CD14-positive monocyte (primary cell): Measurements from ENCODE around the gene D2HGDH. TPM values are rescaled to one million over a fixed set of nuclear protein-coding genes. Genes with fewer than 3 reads are reported as not detected.

Experiments
- DNase-seq, 3 donors: peaks; one replicate each; pipeline ENCODE4 v3.0.0-alpha.2; 2011 to 2022
- H2AFZ ChIP-seq: 2 replicates; pipeline ENCODE4 v1.6.0; 2012; ENCODE audit warnings: mild to moderate bottlenecking, low read depth, low read length, inconsistent platforms; ENCODE audit not compliant: insufficient read depth, poor library complexity, severe bottlenecking
- H3K27ac ChIP-seq, 2 donors: 1 replicate in 1 of 2; 2 replicates in 1 of 2; pipeline ENCODE4 v1.5.1; 2012 to 2013; ENCODE audit warnings: low read length in 2 of 2, control low read depth in 1 of 2, inconsistent platforms in 1 of 2, low read depth in 1 of 2, mild to moderate bottlenecking in 1 of 2
- H3K27me3 ChIP-seq, 2 donors: one replicate each; pipeline versions ENCODE4 v1.6.0 to v1.6.1; 2011 to 2013; ENCODE audit warnings: low read length in 2 of 2; ENCODE audit not compliant: control insufficient read depth in 2 of 2, insufficient read depth in 2 of 2
- H3K36me3 ChIP-seq, 2 donors: replicated peaks in 1 of 2; 1 replicate in 1 of 2; 2 replicates in 1 of 2; pipeline versions ENCODE4 v1.5.1 to v1.6.1; 2012 to 2013; ENCODE audit warnings: low read length in 2 of 2, control low read depth in 1 of 2, inconsistent platforms in 1 of 2, mild to moderate bottlenecking in 1 of 2; ENCODE audit not compliant: insufficient read depth in 2 of 2, control insufficient read depth in 1 of 2
- H3K4me1 ChIP-seq, 2 donors: 1 replicate in 1 of 2; 2 replicates in 1 of 2; pipeline versions ENCODE4 v1.5.1 to v1.6.1; 2012 to 2013; ENCODE audit warnings: low read length in 2 of 2, control low read depth in 1 of 2, inconsistent platforms in 1 of 2, mild to moderate bottlenecking in 1 of 2, moderate library complexity in 1 of 2; ENCODE audit not compliant: insufficient read depth in 2 of 2, control insufficient read depth in 1 of 2
- H3K4me2 ChIP-seq: replicated peaks from 2 replicates; pipeline ENCODE3; 2012; ENCODE audit warnings: low read length, moderate library complexity, mild to moderate bottlenecking; ENCODE audit not compliant: poor library complexity, severe bottlenecking; ENCODE audit errors: extremely low read depth
- H3K4me3 ChIP-seq, 3 experiments: fragments of 200-600 bp in 1 of 3; sonication (generic) in 1 of 3; replicated peaks in 1 of 3; 1 replicate in 2 of 3; 2 replicates in 1 of 3; pipeline ENCODE4 v1.5.1; 2011 to 2013; ENCODE audit warnings: low read length in 3 of 3, mild to moderate bottlenecking in 3 of 3, control low read depth in 2 of 3, low read depth in 2 of 3, inconsistent platforms in 1 of 3, moderate library complexity in 1 of 3
- H3K79me2 ChIP-seq: 2 replicates; pipeline ENCODE4 v1.6.0; 2012; ENCODE audit warnings: mild to moderate bottlenecking, control low read depth, inconsistent platforms, low read length, moderate library complexity; ENCODE audit not compliant: insufficient read depth
- H3K9ac ChIP-seq: 2 replicates; pipeline ENCODE4 v1.6.0; 2017; ENCODE audit warnings: low read length, mild to moderate bottlenecking; ENCODE audit not compliant: insufficient read depth, poor library complexity, severe bottlenecking
- H3K9me3 ChIP-seq, 2 donors: replicated peaks in 1 of 2; 1 replicate in 1 of 2; 2 replicates in 1 of 2; pipeline versions ENCODE4 v1.5.1 to v1.6.1; 2012 to 2013; ENCODE audit warnings: low read length in 2 of 2, control low read depth in 1 of 2; ENCODE audit not compliant: control insufficient read depth in 1 of 2, insufficient read depth in 1 of 2
- H4K20me1 ChIP-seq: 2 replicates; pipeline ENCODE4 v1.6.0; 2012; ENCODE audit warnings: mild to moderate bottlenecking, low read length, control low read depth, moderate library complexity; ENCODE audit not compliant: insufficient read depth
- H3K27ac Mint-ChIP-seq, 7 donors: one replicate each; pipeline ENCODE4 v1.8.0; 2020; ENCODE audit warnings: mild to moderate bottlenecking in 7 of 7, mixed read lengths in 7 of 7, moderate library complexity in 6 of 7, inconsistent platforms in 2 of 7
- H3K27me3 Mint-ChIP-seq, 3 donors: one replicate each; pipeline ENCODE4 v1.8.0; 2021 to 2022; ENCODE audit warnings: low read depth in 3 of 3, mild to moderate bottlenecking in 3 of 3, mixed read lengths in 3 of 3, moderate library complexity in 3 of 3, inconsistent platforms in 1 of 3
- H3K36me3 Mint-ChIP-seq, 2 donors: one replicate each; pipeline ENCODE4 v1.8.0; 2020; ENCODE audit warnings: mixed read lengths in 2 of 2, inconsistent platforms in 1 of 2, mild to moderate bottlenecking in 1 of 2
- H3K4me1 Mint-ChIP-seq: one replicate; pipeline ENCODE4 v1.8.0; 2020; ENCODE audit warnings: mild to moderate bottlenecking, mixed read lengths
- H3K4me3 Mint-ChIP-seq, 2 donors: one replicate each; pipeline ENCODE4 v1.8.0; 2020; ENCODE audit warnings: mild to moderate bottlenecking in 2 of 2, mixed read lengths in 2 of 2, moderate library complexity in 1 of 2
- H3K9me3 Mint-ChIP-seq, 7 donors: one replicate each; pipeline ENCODE4 v1.8.0; 2020 to 2022; ENCODE audit warnings: mixed read lengths in 7 of 7, mild to moderate bottlenecking in 6 of 7, moderate library complexity in 6 of 7, inconsistent platforms in 2 of 7
- WGBS: methylation state at CpG from one replicate; pipeline ENCODE4 v1.1.5; 2013; ENCODE audit warnings: missing lambda C conversion rate; ENCODE audit not compliant: insufficient coverage; 5-methylcytosine and 5-hydroxymethylcytosine counted together
- intact Hi-C, 2 donors: fragments of 100-400 bp; cut with micrococcal nuclease; formaldehyde crosslinking; loops; one replicate each; pipeline versions ENCODE4 v1.15.0 to v1.15.1; 2023
- polyA plus RNA-seq, 3 donors: library from polyadenylated mRNA; depleted of rRNA in 1 of 3; unstranded in 2 of 3; stranded (reverse) in 1 of 3; fragments of 300-500 nt in 2 of 3; fragments of >200 nt in 1 of 3; fragmentation: Illumina TruSeq in 2 of 3; gene quantifications; 1 replicate in 2 of 3; 2 replicates in 1 of 3; pipeline ENCODE4 v1.2.3, GENCODE V29; 2012 to 2021
- TF ChIP-seq, protein P1 (sequence below): fragments of 200-600 bp; IDR thresholded peaks from one replicate; pipeline ENCODE4 v1.8.0; 2022; ENCODE audit warnings: antibody characterized with exemption, mild to moderate bottlenecking

Gene D2HGDH
- polyA plus RNA-seq, 3 donors: 1.0 to 57.1 (median 1.1) TPM

DNA sequence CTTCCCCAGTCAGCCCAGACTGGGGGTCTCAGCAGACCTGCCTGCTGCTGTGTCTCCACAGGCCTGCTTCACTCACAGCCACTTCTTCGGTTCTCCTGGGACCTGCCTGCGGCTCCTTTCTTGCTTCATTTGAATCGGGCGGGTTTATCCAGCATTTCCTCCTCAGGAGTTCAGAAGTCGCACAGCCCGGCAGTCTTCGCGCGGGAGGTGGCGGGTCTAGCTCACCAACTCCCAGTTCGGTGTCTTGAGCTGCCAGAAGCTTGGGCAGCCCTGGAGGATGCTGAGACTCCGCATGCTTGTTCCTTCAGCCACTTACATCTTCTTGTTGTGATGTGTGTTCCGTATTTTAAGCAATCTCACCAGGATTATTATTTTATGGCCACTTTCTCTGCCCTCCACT lies 10.8 kb downstream of the D2HGDH start:
- no peaks in the 10 kb centered on the region for H3K79me2 ChIP-seq
- peaks cover 0 to 4% (median 0%) of the 10 kb centered on the region in 7 donors for H3K9me3 Mint-ChIP-seq
- H3K4me2 ChIP-seq: no peak overlapping the region
- H3K36me3 Mint-ChIP-seq: peaks cover 50 to 62% of the 10 kb centered on the region in 2 donors
- 88% methylated on average over 11 of the region's 13 CpGs for WGBS
- H3K9me3 ChIP-seq: peaks cover 0 to 5% of the 10 kb centered on the region in 2 donors
- H3K36me3 ChIP-seq: peaks cover 35 to 39% of the 10 kb centered on the region in 2 donors
- intact Hi-C loops: no loop called here
- TF ChIP-seq, protein P1, sequence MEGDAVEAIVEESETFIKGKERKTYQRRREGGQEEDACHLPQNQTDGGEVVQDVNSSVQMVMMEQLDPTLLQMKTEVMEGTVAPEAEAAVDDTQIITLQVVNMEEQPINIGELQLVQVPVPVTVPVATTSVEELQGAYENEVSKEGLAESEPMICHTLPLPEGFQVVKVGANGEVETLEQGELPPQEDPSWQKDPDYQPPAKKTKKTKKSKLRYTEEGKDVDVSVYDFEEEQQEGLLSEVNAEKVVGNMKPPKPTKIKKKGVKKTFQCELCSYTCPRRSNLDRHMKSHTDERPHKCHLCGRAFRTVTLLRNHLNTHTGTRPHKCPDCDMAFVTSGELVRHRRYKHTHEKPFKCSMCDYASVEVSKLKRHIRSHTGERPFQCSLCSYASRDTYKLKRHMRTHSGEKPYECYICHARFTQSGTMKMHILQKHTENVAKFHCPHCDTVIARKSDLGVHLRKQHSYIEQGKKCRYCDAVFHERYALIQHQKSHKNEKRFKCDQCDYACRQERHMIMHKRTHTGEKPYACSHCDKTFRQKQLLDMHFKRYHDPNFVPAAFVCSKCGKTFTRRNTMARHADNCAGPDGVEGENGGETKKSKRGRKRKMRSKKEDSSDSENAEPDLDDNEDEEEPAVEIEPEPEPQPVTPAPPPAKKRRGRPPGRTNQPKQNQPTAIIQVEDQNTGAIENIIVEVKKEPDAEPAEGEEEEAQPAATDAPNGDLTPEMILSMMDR: no peak
- peak overlapping the region in 1 of 7 donors; percentile 49 for H3K27ac Mint-ChIP-seq
- H3K27me3 ChIP-seq: no peaks in the 10 kb centered on the region
- H3K4me1 Mint-ChIP-seq: peaks cover 11% of the 10 kb centered on the region
- no peak overlapping the region for H2AFZ ChIP-seq
- H3K9ac ChIP-seq: no peak overlapping the region
- H3K27me3 Mint-ChIP-seq: no peaks in the 10 kb centered on the region
- H4K20me1 ChIP-seq: no peaks in the 10 kb centered on the region
- H3K4me1 ChIP-seq: peaks cover 4 to 8% of the 10 kb centered on the region in 2 donors
- no peak overlapping the region for H3K4me3 ChIP-seq
- no peak overlapping the region for H3K27ac ChIP-seq
- DNase-seq: no peak
- no peak overlapping the region for H3K4me3 Mint-ChIP-seq

DNA sequence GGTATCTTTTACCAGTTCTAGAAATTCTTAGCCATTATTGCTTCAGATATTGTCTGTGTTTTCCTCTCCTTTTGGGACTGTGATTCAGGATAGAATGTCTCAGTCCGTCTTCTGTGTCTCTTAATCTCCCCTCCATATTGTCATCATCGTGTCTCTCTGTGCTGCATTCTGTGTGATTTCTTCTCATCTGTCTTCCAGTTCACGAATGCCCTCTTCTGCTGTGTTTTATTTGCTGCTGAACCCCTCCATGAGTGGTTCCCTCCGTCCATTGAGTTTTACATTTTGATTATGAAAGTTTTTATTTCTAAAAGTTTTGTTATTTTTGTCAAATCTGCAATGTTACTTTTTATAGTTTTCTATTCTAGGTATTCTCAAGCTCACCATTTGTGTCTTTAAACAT lies 11.7 kb downstream of the D2HGDH start:
- Histone ChIP-seq H3K4me1 (peaks cover 0 to under 1% of the 10 kb centered on the region in 2 donors), H3K27me3 (no peaks in the 10 kb centered on the region), H3K36me3 (peaks cover 36 to 42% of the 10 kb centered on the region in 2 donors), H3K27ac (no peak overlapping the region), H4K20me1 (no peaks in the 10 kb centered on the region), H3K4me2 (no peak overlapping the region), H3K4me3 (no peak overlapping the region), H3K9me3 (peaks cover 0 to 5% of the 10 kb centered on the region in 2 donors), H3K9ac (no peak overlapping the region), H2AFZ (no peak overlapping the region), H3K79me2 (no peaks in the 10 kb centered on the region)
- no CpG with 5 or more reads among the region's 4 CpGs for WGBS
- H3K4me3 Mint-ChIP-seq: no peak overlapping the region
- TF ChIP-seq, protein P1: no peak
- peaks cover 2% of the 10 kb centered on the region for H3K4me1 Mint-ChIP-seq
- no peak for DNase-seq
- H3K36me3 Mint-ChIP-seq: peaks cover 51 to 63% of the 10 kb centered on the region in 2 donors
- H3K27ac Mint-ChIP-seq: no peak overlapping the region
- no peaks in the 10 kb centered on the region for H3K27me3 Mint-ChIP-seq
- intact Hi-C loops: no loop called here
- peaks cover 0 to 4% (median 0%) of the 10 kb centered on the region in 7 donors for H3K9me3 Mint-ChIP-seq
